IPS-20b (cell line): ENCODE data around the gene DHX58.
A peak's percentile ranks its signal among the peaks of the same experiment; 100 is the strongest.

Source experiments
- H3K27ac ChIP-seq: one replicate; pipeline ENCODE4 v1.5.1; 2013; ENCODE audit warnings: low read length
- H3K27me3 ChIP-seq: 2 replicates; pipeline ENCODE4 v1.6.1; 2013; ENCODE audit warnings: mild to moderate bottlenecking, low read length, inconsistent platforms; ENCODE audit not compliant: insufficient read depth
- H3K36me3 ChIP-seq: 2 replicates; pipeline ENCODE4 v1.6.1; 2013; ENCODE audit warnings: low read depth, mild to moderate bottlenecking, inconsistent platforms, low read length, moderate library complexity; ENCODE audit not compliant: insufficient read depth
- H3K4me1 ChIP-seq: 2 replicates; pipeline ENCODE4 v1.6.1; 2013; ENCODE audit warnings: mild to moderate bottlenecking, control low read depth, inconsistent platforms, low read length, moderate library complexity; ENCODE audit not compliant: insufficient read depth
- H3K4me3 ChIP-seq: 2 replicates; pipeline ENCODE4 v1.5.1; 2013; ENCODE audit warnings: mild to moderate bottlenecking, low read length, inconsistent platforms
- H3K9ac ChIP-seq: 2 replicates; pipeline ENCODE4 v1.6.1; 2013; ENCODE audit warnings: low read depth, mild to moderate bottlenecking, inconsistent platforms, low read length, moderate library complexity
- H3K9me3 ChIP-seq: 2 replicates; pipeline ENCODE4 v1.6.1; 2013; ENCODE audit warnings: mild to moderate bottlenecking, low read depth, low read length, inconsistent platforms; ENCODE audit not compliant: insufficient read depth

DHX58 gene

GRCh38 chr17:42104264-42104663 lies 8.2 kb downstream of the DHX58 start:
- no peaks in the 10 kb centered on the region for H3K36me3 ChIP-seq
- no peaks in the 10 kb centered on the region for H3K4me1 ChIP-seq
- no peaks in the 10 kb centered on the region for H3K9me3 ChIP-seq
- H3K9ac ChIP-seq: no peak overlapping the region
- no peak overlapping the region for H3K27ac ChIP-seq
- no peak overlapping the region for H3K4me3 ChIP-seq
- peaks cover 4% of the 10 kb centered on the region for H3K27me3 ChIP-seq

- H3K4me1 ChIP-seq: no peaks in the 10 kb centered on the region; the same call in 1 of the 2 replicates
- H3K9me3 ChIP-seq: no peaks in the 10 kb centered on the region
- H3K36me3 ChIP-seq: no peaks in the 10 kb centered on the region
- peaks cover 12% of the 10 kb centered on the region for H3K27me3 ChIP-seq
- H3K4me3 ChIP-seq: no peak overlapping the region
- H3K27ac ChIP-seq: no peak overlapping the region
- no peak overlapping the region for H3K9ac ChIP-seq
These were observed 9.1 kb downstream of the DHX58 start for GRCh38 chr17:42103221-42103954.

- Histone ChIP-seq H3K9me3 (no peaks in the 10 kb centered on the region), H3K36me3 (no peaks in the 10 kb centered on the region), H3K4me3 (no peak overlapping the region), H3K9ac (no peak overlapping the region), H3K4me1 (peaks cover 4% of the 10 kb centered on the region; the same call in 1 of the 2 replicates), H3K27me3 (peaks cover 28% of the 10 kb centered on the region), H3K27ac (no peak overlapping the region)
These were observed 10.8 kb downstream of the DHX58 start for GRCh38 chr17:42101513-42102292.

GRCh38 chr17:42098730-42099399 lies 13.6 kb downstream of the DHX58 start:
- H3K27me3 ChIP-seq: peaks cover 40% of the 10 kb centered on the region
- H3K9me3 ChIP-seq: no peaks in the 10 kb centered on the region
- no peaks in the 10 kb centered on the region for H3K36me3 ChIP-seq
- H3K4me1 ChIP-seq: peaks cover 4% of the 10 kb centered on the region; the same call in 1 of the 2 replicates
- H3K27ac ChIP-seq: no peak overlapping the region
- H3K4me3 ChIP-seq: peak overlapping the region; percentile 38; the same call in 1 of the 2 replicates
- no peak overlapping the region for H3K9ac ChIP-seq

GRCh38 chr17:42097691-42098631 lies 14.6 kb downstream of the DHX58 start, which contains the start of gene ZNF385C:
TSS of gene ZNF385C (minus strand) at chr17:42098473. CDS start at chr17:42063056, 35,417 bp downstream.
- no peaks in the 10 kb centered on the region for H3K9me3 ChIP-seq
- H3K4me1 ChIP-seq: peaks cover 4% of the 10 kb centered on the region; the same call in 1 of the 2 replicates
- H3K27me3 ChIP-seq: peaks cover 40% of the 10 kb centered on the region
- H3K27ac ChIP-seq: no peak within 1 kb of the TSS
- no peaks in the 10 kb centered on the region for H3K36me3 ChIP-seq
- peak within 1 kb of the TSS; percentile 64 for H3K4me3 ChIP-seq
- H3K9ac ChIP-seq: no peak within 1 kb of the TSS

- Histone ChIP-seq H3K9ac (no peak overlapping the region), H3K9me3 (no peaks in the 10 kb centered on the region), H3K27ac (no peak overlapping the region), H3K27me3 (peaks cover 40% of the 10 kb centered on the region), H3K4me3 (no peak overlapping the region), H3K4me1 (peaks cover 4% of the 10 kb centered on the region; the same call in 1 of the 2 replicates), H3K36me3 (no peaks in the 10 kb centered on the region)
These were observed 16.0 kb downstream of the DHX58 start for GRCh38 chr17:42096360-42097111.

- Histone ChIP-seq H3K9me3 (no peaks in the 10 kb centered on the region), H3K4me1 (peaks cover 4% of the 10 kb centered on the region; the same call in 1 of the 2 replicates), H3K9ac (no peak overlapping the region), H3K36me3 (no peaks in the 10 kb centered on the region), H3K4me3 (no peak overlapping the region), H3K27me3 (peaks cover 39% of the 10 kb centered on the region), H3K27ac (no peak overlapping the region)
These were observed 18.0 kb downstream of the DHX58 start for GRCh38 chr17:42094375-42095069.

GRCh38 chr17:42092939-42093338 lies 19.6 kb downstream of the DHX58 start:
- H3K36me3 ChIP-seq: no peaks in the 10 kb centered on the region
- peaks cover 4% of the 10 kb centered on the region; the same call in 1 of the 2 replicates for H3K4me1 ChIP-seq
- peaks cover 25% of the 10 kb centered on the region for H3K27me3 ChIP-seq
- H3K4me3 ChIP-seq: no peak overlapping the region
- no peaks in the 10 kb centered on the region for H3K9me3 ChIP-seq
- no peak overlapping the region for H3K9ac ChIP-seq
- H3K27ac ChIP-seq: no peak overlapping the region

- no peak overlapping the region for H3K9ac ChIP-seq
These were observed 21.3 kb downstream of the DHX58 start for GRCh38 chr17:42090964-42091790.

More at GRCh38 chr17:42090964-42091790, 21.3 kb downstream of the DHX58 start:
- Histone ChIP-seq H3K27me3 (peaks cover 7% of the 10 kb centered on the region), H3K4me3 (no peak overlapping the region), H3K36me3 (no peaks in the 10 kb centered on the region), H3K9me3 (no peaks in the 10 kb centered on the region), H3K27ac (no peak overlapping the region), H3K4me1 (no peaks in the 10 kb centered on the region)
